ENCODE results near the gene CNST.
"Not testable (repeated sequence)": the region's sequence is repeated elsewhere in the genome, so short reads cannot be mapped to it uniquely, and the experiment has no call there.

The CNST gene

DNA sequence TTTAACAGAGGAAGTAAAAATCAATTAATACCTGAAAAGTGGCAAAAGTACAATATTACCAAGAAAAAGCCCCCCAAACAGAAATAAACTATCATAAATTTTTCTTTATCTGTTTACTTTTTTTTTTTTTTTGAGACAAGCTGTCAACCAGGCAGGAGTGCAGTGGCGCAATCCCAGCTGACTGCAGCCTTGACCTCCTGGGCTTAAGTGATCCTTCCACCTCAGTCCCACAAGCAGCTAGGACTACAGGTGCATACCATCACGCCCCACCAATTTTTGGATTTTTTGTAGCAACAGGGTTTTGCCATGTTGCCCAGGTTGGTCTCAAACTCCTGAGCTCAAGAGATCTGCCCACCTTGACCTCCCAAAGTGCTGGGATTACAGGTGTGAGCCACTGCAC, 8.2 kb upstream of the CNST start:
- DNase-seq: no peak

DNA sequence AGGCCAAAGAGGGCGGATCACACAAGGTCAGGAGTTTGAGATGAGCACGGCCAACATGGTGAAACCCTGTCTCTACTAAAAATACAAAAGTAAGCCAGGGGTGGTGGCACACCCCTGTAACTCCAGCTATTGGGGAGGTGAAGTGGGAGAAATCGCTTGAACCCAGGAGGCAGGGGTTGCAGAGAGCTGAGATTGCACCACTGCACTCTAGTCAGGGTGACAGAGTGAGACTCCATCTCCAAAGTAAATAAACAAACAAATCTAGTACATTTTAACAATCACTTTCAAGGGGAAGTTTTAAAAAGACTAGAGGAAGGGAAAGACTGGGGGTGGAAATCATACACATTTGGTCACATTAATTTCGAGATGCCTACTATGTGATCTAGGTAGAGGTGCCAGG, 6.9 kb upstream of the CNST start:
- DNase-seq: no peak

DNA sequence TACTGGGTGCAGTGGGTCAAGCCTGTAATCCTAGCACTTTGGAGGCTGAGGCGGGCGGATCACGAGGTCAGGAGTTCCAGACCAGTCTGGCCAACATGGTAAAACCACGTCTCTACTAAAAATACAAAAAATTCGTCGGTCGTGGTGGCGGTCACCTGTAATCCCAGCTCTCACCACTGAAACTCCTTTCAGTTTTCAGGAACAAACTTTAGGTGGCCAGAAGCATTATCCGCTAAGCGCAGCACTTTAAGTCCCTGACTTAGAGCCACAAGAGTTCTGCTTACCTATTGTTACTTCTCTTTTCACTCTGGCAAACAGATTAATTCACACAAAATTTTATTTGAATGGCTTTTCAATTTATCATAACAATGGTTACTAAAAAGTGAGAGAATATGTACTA, 5.4 kb upstream of the CNST start:
- not testable (repeated sequence) for DNase-seq

DNA sequence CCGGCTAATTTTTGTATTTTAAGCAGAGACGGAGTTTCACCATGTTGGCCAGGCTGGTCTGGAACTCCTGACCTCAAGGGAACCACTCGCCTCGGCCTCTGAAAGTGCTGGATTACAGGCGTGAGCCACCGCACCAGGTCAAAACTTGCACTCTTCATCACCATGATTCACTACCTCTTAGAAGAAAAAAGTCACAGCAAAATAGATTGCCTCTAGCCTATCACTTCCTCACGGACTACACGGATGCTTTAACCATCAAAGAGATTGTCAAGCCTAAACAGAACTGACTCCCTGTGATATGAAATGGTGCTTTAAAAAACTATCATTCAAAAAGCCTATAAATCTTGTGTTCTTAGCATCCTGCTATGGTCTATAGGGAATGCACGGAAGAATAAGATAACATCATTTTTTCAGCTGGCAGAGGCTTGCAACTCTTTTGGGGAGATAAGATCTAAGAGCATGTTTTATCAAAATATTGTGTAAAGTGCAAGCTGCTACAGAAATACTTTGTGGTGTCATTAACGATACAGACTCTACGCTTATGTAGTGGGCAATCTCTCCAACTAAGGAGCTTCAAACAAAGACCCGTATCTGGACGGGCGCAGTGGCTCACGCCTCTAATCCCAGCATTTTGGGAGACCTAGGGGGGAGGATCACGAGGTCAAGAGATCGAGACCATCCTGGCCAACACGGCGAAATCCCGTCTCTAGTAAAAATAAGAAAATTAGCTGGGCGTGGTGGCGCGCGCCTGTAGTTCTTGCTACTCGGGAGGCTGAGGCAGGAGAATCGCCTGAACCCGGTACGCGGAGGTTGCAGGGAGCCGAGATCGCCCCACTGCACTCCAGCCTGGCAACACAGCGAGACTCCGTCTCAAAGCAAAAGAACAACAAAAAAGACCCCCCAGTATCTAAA, 1.2 kb upstream of the CNST start:
- DNase-seq: no peak

DNA sequence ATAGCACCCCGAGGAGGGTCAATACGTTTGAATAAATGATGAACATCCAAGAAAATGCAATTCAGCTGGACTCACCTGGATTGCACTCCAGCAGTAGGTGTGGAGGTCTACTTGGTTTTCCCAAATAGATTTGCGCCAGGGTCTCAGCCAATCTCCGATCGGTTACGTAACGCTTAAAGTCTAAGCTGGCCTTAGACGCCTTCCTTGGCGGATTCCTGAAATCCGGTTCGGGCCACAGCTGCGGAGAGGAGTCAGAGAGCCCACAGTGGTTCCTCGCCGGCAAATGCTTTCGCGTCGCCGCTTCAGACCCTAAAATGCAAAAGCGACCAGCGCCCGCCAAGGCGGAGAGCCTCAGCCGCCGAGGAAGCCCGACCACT, 517 bp upstream of the CNST start:
- DNase-seq: no peak

DNA sequence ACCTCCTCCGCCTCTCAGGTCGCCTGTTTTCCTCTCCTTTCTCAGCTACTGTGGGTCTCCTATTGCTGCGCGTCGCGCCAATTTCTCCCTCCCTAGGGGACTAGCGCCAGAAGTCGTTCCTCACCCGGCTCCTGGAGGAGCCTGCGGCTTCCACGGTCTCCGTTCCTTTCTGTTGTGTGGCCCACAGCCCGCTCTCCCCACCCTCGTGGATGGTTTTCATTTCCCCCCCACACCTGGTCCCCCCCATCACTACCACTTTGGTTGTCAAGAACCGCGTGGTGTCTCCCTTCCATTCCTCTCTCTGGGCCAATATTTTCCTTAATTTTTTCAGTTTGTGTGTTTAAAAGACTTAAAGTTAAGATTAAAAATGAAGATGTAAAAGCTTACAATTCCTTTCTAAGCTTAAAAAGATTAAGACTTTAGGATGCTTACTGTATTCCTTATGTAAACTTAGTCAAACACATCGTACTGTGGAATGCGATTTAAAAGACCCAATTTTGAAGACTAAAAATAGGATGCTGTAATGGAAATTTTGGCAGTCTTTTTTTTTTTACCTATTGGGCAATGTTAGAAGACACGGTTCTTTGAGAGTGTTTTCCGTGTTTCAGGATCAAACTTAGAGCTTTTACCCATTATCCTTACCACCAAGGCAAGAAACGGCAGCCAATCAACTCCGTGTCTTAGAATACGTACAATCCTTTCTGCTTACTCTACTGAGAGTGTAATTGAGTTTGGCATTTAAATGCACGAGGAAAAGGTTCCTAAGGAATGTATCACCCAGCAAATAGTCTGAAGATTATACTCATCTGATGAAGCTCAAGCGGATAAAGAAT, 773 bp downstream of the CNST start:
- peak; percentile 87 for DNase-seq

DNA sequence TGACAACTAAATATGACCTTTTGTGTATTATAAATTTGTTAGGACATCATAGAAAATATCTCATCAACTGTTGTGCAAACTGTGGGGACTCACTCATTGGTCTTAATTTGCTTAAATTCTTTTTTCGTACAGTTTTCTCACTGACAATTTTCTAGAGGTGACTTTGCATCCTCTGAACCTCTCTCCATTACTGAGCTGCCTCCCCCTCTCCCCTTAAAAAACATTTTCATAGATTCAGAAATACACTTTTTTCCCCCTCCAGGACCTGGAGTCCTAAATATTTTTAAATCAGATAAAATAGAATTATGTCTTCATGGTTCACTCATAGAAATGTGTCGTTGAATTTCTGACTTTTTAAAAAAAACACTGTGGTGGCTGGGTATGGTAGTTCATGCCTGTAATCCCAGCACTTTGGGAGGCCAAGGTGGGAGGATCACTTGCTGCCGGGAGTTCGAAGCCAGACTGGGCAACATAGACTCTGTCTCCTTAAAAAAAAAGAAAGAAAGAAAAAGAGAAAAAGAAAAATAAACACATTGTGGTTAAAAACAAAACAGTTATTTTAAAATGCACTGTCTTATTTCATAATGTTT, 1.5 kb downstream of the CNST start:
- no peak for DNase-seq

DNA sequence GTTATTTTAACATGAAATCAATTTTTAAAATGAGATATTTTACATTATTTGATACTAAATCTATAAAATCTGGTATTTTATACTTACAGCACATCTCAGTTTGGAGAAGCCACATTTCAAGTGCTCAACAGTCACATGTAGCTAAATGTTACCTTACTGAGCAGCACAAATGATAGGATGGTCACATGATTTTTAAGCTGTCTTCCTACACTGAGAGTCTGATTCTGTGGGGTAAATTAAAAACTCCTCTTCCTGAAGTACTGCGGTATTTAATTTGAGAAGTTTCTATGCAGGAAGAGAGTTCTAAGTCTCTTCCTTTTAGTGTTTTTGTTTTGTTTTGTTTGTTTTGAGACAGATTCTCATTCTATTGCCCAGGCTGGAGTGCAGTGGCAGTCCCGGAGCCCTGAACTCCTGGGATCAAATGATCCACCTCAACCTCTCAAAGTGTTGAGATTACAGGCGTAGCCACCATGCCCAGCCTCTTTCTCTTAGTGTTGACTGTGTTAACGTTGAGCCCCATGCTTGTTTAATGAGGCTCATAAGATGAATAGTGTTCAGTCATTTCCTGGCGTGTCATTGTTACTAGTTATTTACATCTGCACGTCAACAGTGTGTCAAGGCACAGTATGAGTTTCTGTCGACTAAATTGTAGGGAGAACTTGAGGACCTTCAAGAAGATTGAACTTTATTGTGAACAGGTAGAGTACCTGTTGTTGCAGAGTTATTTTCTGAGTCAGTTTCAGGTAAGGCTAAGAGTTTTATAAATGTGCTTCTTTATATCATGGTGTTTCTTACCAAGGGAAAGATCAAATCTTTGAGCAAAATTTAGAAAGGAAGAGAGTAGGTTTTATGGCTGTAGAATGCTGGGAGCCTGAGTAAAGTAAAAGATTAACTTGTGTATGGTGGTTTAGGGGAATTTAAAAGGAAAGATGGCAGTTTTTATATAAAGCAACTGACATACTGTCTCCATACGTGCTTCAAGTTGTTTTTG, 3.3 kb downstream of the CNST start:
- no peak for DNase-seq

DNA sequence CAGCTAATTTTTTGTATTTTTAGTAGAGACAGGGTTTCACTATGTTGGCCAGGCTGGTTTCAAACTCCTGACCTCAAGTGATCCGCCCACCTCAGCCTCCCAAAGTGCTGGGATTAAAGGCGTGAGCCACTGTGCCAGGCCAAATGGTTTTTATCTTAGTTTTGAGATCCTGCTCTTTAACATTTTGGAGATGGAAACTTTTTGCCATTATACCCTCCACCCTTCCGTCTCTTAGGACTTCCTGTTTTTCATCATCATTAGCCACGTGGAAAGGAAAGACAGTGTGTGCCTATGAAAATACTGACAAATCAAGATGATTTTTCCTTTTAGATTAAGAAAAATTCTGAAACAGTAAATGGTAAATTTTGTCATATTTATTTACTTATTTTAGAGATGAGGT, 5.1 kb downstream of the CNST start:
- not testable (repeated sequence) for DNase-seq

DNA sequence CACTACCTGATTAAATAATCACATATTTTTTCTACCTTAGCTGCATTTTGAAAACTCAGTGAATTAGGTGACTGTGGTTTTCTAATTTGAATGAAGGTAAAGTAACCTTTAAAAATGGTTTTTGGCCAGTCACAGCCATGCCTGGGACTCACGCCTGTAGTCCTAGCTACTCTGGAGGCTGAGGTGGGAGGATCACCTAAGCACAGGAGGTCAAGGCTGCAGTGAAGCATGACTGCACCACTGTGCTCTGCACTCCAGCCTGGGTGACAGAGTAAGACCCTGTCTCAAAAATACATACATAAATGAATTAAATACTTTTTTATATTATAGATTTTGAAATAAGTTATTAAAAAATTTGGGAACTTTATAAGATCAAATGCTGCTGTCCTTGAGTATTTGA, 5.7 kb downstream of the CNST start:
- DNase-seq: no peak

DNA sequence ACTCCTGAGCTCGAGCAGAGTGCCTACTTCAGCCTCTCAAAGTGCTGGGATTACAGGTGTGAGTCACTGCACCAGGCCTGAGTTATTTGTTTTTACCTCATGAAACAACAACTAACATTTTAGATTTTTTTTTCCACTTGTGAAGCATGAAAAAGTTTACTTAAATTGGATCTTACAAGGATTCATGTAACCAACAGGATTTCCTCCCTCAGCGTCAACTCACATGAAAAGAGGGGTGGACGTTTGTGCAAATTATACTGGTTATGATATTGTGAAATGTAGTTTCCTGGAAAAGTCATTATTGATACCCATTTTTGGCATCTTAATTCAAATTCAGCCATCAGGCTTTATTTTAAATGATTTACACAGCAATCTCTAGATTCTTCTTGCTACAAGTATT, 6.5 kb downstream of the CNST start:
- DNase-seq: no peak

DNA sequence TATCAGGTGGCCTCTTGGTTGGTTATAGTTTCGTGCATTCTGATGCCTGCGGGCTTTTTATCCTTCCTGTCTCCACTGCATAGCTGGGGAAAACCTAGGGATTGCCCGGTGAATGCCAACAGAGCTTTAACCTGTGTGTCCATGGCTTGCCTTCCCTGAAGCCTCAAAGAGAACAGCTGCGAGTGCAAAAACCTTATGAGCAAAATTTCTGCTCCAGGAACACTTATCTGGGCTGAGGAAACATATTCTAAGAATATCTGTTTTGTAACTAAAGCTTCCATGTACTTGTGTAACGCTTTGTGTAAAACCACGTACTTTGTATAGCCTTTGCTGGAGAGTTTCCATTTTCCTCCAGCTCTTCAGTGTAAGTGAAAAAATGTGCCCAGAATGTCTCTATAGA, 7.2 kb downstream of the CNST start:
- no peak for DNase-seq

DNA sequence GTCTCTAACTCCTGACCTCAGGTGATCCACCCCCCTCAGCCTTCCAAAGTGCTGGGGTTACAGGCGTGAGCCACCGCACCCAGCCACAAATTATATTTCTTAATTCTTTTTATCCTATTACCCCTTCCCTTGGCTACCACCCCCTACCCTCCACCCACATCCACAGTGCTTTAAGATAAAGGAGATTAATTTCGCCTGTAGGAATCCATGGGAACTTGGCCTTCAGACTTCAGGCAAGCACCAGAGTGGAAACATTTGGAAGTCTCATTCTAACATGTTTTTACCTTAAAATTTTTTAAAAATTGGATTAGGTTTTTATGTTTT, 10.4 kb downstream of the CNST start:
- DNase-seq: no peak

DNA sequence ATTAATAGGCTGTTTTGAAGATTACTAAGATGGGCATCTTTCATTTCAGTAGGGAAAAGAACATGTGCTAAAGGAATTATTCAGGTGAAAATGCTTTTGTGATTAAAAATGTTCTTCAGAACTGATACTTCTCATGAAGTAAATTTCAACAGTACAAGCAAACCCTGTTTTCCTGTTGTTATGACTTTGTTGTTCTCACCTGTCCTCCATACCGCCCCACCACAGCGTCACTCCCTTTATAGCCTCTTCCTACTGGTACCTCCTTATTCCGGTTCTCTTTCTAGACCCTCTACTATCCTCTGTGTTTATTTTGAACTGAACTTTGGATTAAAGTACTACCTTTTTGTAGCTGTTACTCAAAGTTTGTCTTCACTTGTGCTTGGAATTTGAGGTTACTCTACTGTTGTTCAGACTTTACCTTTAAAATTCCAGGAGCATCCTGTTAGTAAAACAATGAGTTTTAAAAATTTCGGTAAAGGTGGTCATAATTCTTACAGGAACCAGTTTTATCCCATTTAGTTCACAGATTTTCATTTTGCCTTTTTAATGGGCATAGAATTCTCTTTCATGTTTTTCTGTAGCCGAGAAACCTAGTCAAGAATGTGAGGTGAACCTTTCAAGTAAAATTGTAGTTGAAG, 10.9 kb downstream of the CNST start:
- DNase-seq: no peak

DNA sequence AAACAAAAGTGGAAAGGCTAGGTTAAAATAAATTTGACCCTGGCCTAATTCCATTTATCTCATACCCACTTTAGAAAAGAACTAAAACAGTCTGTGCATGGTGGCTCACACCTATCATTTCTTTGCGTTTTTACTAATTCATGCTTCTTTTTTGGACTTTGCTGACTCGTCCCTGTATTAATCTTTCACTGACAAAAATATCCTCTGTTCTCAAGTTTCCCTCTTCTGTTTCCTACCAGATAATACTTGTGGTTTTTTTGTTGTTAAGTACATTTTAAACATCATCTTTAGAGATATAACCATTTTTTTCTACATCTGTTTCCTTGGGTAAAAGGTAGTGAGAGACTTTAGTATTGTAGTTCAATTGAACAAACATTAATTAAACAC, 11.5 kb downstream of the CNST start:
- no peak for DNase-seq

DNA sequence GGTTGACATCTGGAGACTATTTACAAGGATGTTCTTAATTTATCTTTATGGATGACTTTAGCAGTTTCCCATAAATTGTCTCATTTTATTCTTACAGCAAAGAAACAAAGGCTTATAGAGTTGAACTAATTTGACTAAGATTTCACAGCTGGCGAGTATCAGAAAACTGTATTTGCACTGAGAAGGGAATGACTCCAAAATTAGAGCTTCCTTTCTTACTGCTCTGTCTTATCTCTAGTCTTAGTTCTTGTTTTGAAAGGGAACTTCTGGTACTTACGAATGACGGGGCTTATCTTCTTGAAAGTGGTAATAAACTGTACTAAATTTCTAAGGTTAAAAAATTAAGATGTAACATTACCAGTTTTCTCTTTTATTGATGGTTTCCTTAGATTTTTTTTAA, 13.6 kb downstream of the CNST start:
- DNase-seq: no peak

DNA sequence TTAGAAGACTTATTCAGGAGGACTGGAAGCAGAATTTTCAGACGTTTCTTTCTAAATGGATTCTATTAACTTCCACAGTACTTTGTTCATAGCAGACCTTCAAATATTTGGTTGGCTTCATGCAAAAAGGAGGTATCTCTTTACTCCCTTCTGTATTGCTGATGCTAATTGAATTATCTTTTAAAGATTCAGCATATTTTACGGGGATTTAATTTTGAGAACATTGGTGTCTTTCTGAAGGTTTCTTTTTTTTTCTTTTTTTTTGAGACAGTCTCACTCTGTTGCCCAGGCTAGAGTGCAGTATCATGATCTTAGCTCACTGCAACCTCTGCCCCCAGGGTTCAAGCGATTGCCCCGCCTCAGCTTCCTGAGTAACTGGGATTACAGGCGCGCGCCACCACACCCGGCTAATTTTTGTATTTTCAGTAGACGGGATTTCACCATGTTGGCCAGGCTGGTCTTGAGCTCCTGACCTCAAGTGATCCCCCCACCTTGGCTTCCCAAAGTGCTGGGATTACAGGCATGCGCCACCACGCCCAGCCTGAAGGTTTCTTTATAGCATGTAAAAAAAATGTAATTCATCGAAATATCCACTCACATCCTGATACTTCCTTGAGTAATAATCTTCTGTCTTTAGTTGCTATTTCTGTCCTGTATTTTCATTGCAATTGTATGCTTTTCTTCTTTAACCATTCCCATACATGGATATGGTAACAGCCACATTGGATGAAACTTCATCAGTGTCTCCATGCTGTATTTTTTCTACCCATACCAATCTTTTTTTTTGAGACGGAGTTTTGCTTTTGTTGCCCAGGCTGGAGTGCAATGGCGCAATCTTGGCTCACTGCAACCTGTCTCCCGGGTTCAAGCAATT, 14.5 kb downstream of the CNST start:
- DNase-seq: peak; percentile 64

DNA sequence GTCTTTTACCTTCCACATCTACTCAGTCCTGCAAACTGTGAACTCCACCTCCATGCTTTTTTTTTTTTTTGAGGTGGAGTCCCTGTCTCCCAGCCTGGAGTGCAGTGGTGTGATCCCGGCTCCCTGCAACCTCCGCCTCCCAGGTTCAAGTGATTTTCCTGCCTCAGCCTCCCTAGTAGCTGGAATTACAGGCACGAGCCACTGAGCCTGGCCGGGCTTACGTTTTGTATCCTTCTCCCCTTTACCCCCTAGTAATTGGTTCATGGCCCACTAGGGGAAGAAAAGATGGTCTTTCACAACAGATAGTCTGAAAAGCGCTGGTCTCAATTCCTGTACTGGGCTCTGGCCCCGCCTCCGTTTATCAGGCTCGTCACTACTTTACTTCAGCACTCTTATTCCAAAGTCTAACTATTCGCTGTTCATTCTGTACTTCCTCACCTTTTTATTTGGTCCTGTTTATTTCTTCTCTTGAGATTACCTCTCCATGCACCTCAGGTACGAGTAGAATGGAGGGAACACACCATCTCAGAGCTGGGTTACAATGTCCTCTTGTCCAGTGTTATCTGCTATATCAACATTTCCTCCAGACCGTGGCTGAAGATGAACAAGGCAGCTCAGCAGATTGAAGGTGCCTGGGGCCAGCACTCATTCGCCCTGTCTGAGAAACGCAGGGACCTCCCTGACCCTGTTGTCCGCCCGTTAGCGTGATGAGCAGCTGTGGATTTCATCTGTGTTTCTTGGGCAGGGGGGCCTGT, 16.2 kb downstream of the CNST start:
- DNase-seq: no peak

DNA sequence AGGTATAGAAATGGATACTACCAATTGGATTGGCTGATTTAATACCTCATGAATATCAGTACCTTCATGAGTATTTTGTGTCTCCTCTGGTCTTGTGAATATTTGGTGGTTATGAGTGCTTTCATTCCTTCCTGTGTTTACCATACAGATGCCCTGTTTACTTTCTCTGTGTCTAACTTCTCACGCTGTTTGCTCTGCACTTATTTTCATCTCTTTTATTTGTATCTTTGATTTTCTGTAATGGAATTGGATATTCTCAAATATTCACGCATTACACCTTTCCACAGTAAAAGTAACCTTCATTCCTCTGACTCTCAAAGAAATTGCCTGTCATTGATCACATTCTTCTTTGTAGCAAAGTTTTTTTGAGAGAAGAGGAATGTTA, 16.8 kb downstream of the CNST start:
- no peak for DNase-seq

All from fibroblast of skin of scalp (primary cell).